Panc1 (cell line): ENCODE results near the gene CCDC160. TPM values are rescaled to one million over a fixed set of nuclear protein-coding genes. Genes with fewer than 3 reads are reported as not detected.
"Not testable (repeated sequence)": the region's sequence is repeated elsewhere in the genome, so short reads cannot be mapped to it uniquely, and the experiment has no call there.

ENCODE experiments used
- ATAC-seq: fragments of 200-7000 bp; cut with Tn5 transposase; 2 replicates; pipeline ENCODE4 v1.9.1; 2020; ENCODE audit warnings: mild to moderate bottlenecking, moderate library complexity
- BruUV-seq: library from RNA; stranded (reverse); fragments of 400-500 nt; replicated peaks from 2 replicates; lab custom pipeline; 2021; lab: Mats Ljungman, UMichigan
- CTCF ChIA-PET: fragments of 300-600 bp; sonication (Branson Sonifier 250); formaldehyde crosslinking; loops from one replicate; lab custom pipeline; 2022; ENCODE audit warnings: antibody characterized with exemption; lab: Charles Lee
- POLR2A ChIA-PET: fragments of 300-600 bp; sonication (Branson Sonifier 250); formaldehyde crosslinking; loops from one replicate; lab custom pipeline; 2022; ENCODE audit warnings: antibody characterized with exemption; lab: Charles Lee
- DNase-seq: peaks from one replicate; pipeline ENCODE4 v3.0.0-alpha.2; 2010; ENCODE audit warnings: low read depth, low spot score
- H3K27ac ChIP-seq: 2 replicates; pipeline ENCODE4 v1.5.1; 2011; ENCODE audit warnings: mild to moderate bottlenecking, low read length, inconsistent platforms
- H3K27me3 ChIP-seq: fragments of 200-500 bp; sonication (Bioruptor generic); 2 replicates; pipeline ENCODE4 v1.6.0; 2014; ENCODE audit warnings: low read length, inconsistent platforms; ENCODE audit not compliant: control insufficient read depth, insufficient read depth
- H3K36me3 ChIP-seq: fragments of 200-500 bp; sonication (Bioruptor generic); 2 replicates; pipeline ENCODE4 v1.5.1; 2014; ENCODE audit warnings: inconsistent platforms, mild to moderate bottlenecking, low read length, moderate library complexity; ENCODE audit not compliant: control insufficient read depth, insufficient read depth
- H3K4me1 ChIP-seq: 2 replicates; pipeline ENCODE4 v1.5.1; 2011; ENCODE audit warnings: inconsistent platforms, mild to moderate bottlenecking, low read length, moderate library complexity; ENCODE audit not compliant: control insufficient read depth, insufficient read depth
- H3K4me3 ChIP-seq, 2 experiments: 2 replicates each; pipeline ENCODE4 v1.5.1; 2011 to 2012; ENCODE audit warnings: low read depth in 2 of 2, low read length in 2 of 2, mild to moderate bottlenecking in 2 of 2, inconsistent platforms in 1 of 2, moderate library complexity in 1 of 2
- H3K9me3 ChIP-seq: fragments of 200-500 bp; sonication (Bioruptor generic); 2 replicates; pipeline ENCODE4 v1.5.1; 2014; ENCODE audit warnings: low read depth, mild to moderate bottlenecking, inconsistent platforms, low read length, moderate library complexity; ENCODE audit not compliant: control insufficient read depth, insufficient read depth
- POLR2AphosphoS5 ChIP-seq: IDR thresholded peaks from 2 replicates; pipeline ENCODE4 v1.6.1; 2012; ENCODE audit warnings: mild to moderate bottlenecking, low read depth, low read length, moderate library complexity
- SIN3A ChIP-seq: IDR thresholded peaks from 2 replicates; pipeline ENCODE4 v1.6.1; 2012; ENCODE audit warnings: low read depth, mild to moderate bottlenecking, low read length, moderate library complexity, borderline replicate concordance; ENCODE audit not compliant: insufficient read depth
- TCF7L2 ChIP-seq: IDR thresholded peaks from 2 replicates; pipeline ENCODE4 v1.6.1; 2011; ENCODE audit warnings: mild to moderate bottlenecking, low read depth, low read length, inconsistent platforms
- in situ Hi-C: cut with HindIII; loops from 2 replicates; pipeline ENCODE4 v1.10.0; 2016; ENCODE audit warnings: low sequenced_read_pairs, low pct_unique_long_range_greater_than_20kb
- intact Hi-C: fragments of 100-400 bp; cut with micrococcal nuclease; formaldehyde crosslinking; loops from one replicate; pipeline ENCODE4 v1.10.0; 2022; ENCODE audit not compliant: unreplicated experiment
- total RNA-seq: library from RNA; stranded (reverse); gene quantifications from one replicate; pipeline ENCODE4 v1.2.1, GENCODE V29; 2021; ENCODE audit not compliant: unreplicated experiment
- TF ChIP-seq, protein P1 (sequence below), 2 experiments: IDR thresholded peaks; 2 replicates each; pipeline ENCODE4 v1.6.1; 2011 to 2012; ENCODE audit warnings: low read depth in 2 of 2, control low read depth in 1 of 2, low read length in 1 of 2, mild to moderate bottlenecking in 1 of 2, moderate library complexity in 1 of 2; ENCODE audit not compliant: insufficient read depth in 1 of 2
- TF ChIP-seq, protein P2 (sequence below): fragments of 450-650 bp; IDR thresholded peaks from 2 replicates; pipeline ENCODE4 v1.5.1; 2017; ENCODE audit warnings: mild to moderate bottlenecking

Gene CCDC160
- total RNA-seq, 1 experiment from 2014 or later, result not detected

DNA sequence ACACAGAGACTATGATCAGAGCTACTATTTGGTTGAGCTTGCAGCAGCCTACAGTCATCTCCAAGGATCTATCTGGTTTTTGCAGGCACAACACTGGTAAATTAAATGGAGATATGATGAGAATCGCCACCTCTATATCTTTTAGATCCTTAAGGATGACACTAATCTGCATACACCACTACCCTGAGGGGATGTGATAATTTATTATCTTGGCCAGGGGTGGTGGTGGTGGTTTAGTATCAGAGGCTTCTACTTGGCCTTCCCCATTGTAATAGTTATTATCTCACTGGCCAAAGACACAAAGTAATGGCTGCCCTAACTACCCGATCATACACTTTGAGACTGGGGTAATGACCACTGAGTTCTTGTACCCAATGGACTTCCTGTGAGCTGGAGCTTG is 21.2 kb downstream of the CCDC160 start:
- Histone ChIP-seq H3K27ac (no peak overlapping the region), H3K4me1 (no peaks in the 10 kb centered on the region), H3K9me3 (no peaks in the 10 kb centered on the region), H3K4me3 (no peak overlapping the region), H3K27me3 (no peaks in the 10 kb centered on the region), H3K36me3 (no peaks in the 10 kb centered on the region)
- DNase-seq (no peak), ATAC-seq (no peak)
- TF ChIP-seq, protein P1, sequence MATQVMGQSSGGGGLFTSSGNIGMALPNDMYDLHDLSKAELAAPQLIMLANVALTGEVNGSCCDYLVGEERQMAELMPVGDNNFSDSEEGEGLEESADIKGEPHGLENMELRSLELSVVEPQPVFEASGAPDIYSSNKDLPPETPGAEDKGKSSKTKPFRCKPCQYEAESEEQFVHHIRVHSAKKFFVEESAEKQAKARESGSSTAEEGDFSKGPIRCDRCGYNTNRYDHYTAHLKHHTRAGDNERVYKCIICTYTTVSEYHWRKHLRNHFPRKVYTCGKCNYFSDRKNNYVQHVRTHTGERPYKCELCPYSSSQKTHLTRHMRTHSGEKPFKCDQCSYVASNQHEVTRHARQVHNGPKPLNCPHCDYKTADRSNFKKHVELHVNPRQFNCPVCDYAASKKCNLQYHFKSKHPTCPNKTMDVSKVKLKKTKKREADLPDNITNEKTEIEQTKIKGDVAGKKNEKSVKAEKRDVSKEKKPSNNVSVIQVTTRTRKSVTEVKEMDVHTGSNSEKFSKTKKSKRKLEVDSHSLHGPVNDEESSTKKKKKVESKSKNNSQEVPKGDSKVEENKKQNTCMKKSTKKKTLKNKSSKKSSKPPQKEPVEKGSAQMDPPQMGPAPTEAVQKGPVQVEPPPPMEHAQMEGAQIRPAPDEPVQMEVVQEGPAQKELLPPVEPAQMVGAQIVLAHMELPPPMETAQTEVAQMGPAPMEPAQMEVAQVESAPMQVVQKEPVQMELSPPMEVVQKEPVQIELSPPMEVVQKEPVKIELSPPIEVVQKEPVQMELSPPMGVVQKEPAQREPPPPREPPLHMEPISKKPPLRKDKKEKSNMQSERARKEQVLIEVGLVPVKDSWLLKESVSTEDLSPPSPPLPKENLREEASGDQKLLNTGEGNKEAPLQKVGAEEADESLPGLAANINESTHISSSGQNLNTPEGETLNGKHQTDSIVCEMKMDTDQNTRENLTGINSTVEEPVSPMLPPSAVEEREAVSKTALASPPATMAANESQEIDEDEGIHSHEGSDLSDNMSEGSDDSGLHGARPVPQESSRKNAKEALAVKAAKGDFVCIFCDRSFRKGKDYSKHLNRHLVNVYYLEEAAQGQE (IDR thresholded peaks at IDR 0.05; ENCODE audit: insufficient read depth in 1 of 2, low read depth in 2 of 2, low read length in 1 of 2), result no peak
- TF ChIP-seq POLR2AphosphoS5 (no peak), TCF7L2 (no peak), SIN3A (no peak)
- TF ChIP-seq, protein P2, sequence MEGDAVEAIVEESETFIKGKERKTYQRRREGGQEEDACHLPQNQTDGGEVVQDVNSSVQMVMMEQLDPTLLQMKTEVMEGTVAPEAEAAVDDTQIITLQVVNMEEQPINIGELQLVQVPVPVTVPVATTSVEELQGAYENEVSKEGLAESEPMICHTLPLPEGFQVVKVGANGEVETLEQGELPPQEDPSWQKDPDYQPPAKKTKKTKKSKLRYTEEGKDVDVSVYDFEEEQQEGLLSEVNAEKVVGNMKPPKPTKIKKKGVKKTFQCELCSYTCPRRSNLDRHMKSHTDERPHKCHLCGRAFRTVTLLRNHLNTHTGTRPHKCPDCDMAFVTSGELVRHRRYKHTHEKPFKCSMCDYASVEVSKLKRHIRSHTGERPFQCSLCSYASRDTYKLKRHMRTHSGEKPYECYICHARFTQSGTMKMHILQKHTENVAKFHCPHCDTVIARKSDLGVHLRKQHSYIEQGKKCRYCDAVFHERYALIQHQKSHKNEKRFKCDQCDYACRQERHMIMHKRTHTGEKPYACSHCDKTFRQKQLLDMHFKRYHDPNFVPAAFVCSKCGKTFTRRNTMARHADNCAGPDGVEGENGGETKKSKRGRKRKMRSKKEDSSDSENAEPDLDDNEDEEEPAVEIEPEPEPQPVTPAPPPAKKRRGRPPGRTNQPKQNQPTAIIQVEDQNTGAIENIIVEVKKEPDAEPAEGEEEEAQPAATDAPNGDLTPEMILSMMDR, result no peak
- POLR2A ChIA-PET, result interaction anchor here (0.6 kb wide), 1 partner anchor 1263 kb away, joined by 5 read pairs; no protein-coding TSS in a partner anchor
- CTCF ChIA-PET, result no interaction called here
- in situ Hi-C loops, result no loop called here
- intact Hi-C loops, result no loop called here
- BruUV-seq, result no TSS peak

DNA sequence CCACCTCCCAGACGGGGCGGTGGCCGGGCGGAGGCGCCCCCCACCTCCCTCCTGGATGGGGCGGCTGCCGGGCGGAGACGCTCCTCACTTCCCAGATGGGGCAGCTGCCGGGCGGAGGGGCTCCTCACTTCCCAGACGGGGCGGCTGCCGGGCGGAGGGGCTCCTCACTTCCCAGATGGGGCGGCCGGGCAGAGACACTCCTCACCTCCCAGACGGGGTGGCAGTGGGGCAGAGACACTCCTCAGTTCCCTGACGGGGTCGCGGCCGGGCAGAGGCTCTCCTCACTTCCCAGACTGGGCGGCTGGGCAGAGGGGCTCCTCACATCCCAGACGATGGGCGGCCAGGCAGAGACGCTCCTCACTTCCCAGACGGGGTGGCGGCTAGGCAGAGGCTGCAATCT is 49.0 kb downstream of the CCDC160 start:
- H3K4me1 ChIP-seq, H3K27ac ChIP-seq, H3K36me3 ChIP-seq, POLR2A ChIA-PET, ATAC-seq, BruUV-seq, H3K27me3 ChIP-seq, H3K9me3 ChIP-seq, H3K4me3 ChIP-seq, CTCF ChIA-PET, DNase-seq, in situ Hi-C loops, intact Hi-C loops: not testable (repeated sequence)

DNA sequence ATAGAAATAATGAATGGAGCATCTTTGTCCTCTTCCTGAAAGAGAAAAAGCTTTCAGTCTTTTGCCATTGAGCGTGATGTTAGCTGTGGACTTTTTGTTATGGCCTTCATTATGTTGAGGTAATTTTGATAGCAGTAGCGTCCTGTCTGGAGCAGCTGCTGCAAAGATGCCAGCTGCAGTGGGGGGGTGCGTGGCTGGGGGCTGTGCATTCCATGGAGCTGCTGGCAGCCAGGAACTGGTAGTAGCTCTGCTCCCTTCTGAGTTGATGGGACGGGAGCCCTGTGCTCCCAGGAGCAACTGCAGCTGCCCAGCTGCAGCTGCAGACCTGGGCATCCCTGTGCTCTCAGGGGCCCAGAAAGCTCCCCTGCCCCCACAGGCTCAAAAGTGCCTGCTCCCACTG is 50.4 kb downstream of the CCDC160 start:
- BruUV-seq, result no TSS peak
- POLR2A ChIA-PET, result no interaction called here
- TF ChIP-seq, protein P1 (IDR thresholded peaks at IDR 0.05; ENCODE audit: insufficient read depth in 1 of 2, low read depth in 2 of 2, low read length in 1 of 2), result no peak
- TF ChIP-seq TCF7L2 (no peak), SIN3A (no peak), POLR2AphosphoS5 (no peak)
- TF ChIP-seq, protein P2, result no peak

More for the DNA sequence above, 50.4 kb downstream of the CCDC160 start:
- H3K4me3 ChIP-seq, result no peak overlapping the region
- in situ Hi-C loops, result no loop called here
- H3K9me3 ChIP-seq, result no peaks in the 10 kb centered on the region
- intact Hi-C loops, result no loop called here
- no peak for DNase-seq
- no peak for ATAC-seq
- H3K36me3 ChIP-seq, result no peaks in the 10 kb centered on the region
- H3K27ac ChIP-seq, result no peak overlapping the region
- H3K4me1 ChIP-seq, result no peaks in the 10 kb centered on the region
- H3K27me3 ChIP-seq, result no peaks in the 10 kb centered on the region
- CTCF ChIA-PET, result no interaction called here
